HG03159 (cell line): ENCODE measurements around the gene EAPP.
"Not testable (repeated sequence)": the region's sequence is repeated elsewhere in the genome, so short reads cannot be mapped to it uniquely, and the experiment has no call there.

Source experiments
- ATAC-seq: cut with Tn5 transposase; IDR thresholded peaks from one replicate; pipeline ENCODE4 v1.9.1; 2021; ENCODE audit warnings: mild to moderate bottlenecking, moderate library complexity; ENCODE audit not compliant: unreplicated experiment

EAPP gene

GRCh38 chr14:34538871-34539406, 562 bp downstream of the EAPP start:
- peak; percentile 9 for ATAC-seq

- ATAC-seq: not testable (repeated sequence)
Observed at GRCh38 chr14:34538096-34538495, 1.4 kb downstream of the EAPP start.

GRCh38 chr14:34537677-34538009, 1.9 kb downstream of the EAPP start:
- no peak for ATAC-seq

GRCh38 chr14:34536951-34537676, 2.4 kb downstream of the EAPP start:
- no peak for ATAC-seq

- ATAC-seq: no peak
Observed at GRCh38 chr14:34527591-34527990, 11.9 kb downstream of the EAPP start.

- ATAC-seq: not testable (repeated sequence)
Observed at GRCh38 chr14:34524216-34524615, 15.3 kb downstream of the EAPP start.

GRCh38 chr14:34522496-34522895, 17.0 kb downstream of the EAPP start:
- ATAC-seq: no peak

GRCh38 chr14:34521071-34521470, 18.4 kb downstream of the EAPP start:
- ATAC-seq: not testable (repeated sequence)

- not testable (repeated sequence) for ATAC-seq
Observed at GRCh38 chr14:34520304-34520970, 19.1 kb downstream of the EAPP start.

GRCh38 chr14:34507884-34508283, 31.6 kb downstream of the EAPP start:
- ATAC-seq: no peak

- ATAC-seq: no peak
Observed at GRCh38 chr14:34507459-34507858, 32.0 kb downstream of the EAPP start.

- ATAC-seq: not testable (repeated sequence)
Observed at GRCh38 chr14:34505124-34505491, 34.4 kb downstream of the EAPP start.

- ATAC-seq: not testable (repeated sequence)
Observed at GRCh38 chr14:34504027-34504426, 35.5 kb downstream of the EAPP start.

- no peak for ATAC-seq
Observed at GRCh38 chr14:34502545-34503225, 36.8 kb downstream of the EAPP start.

- ATAC-seq: no peak
Observed at GRCh38 chr14:34502001-34502400, 37.5 kb downstream of the EAPP start.

- ATAC-seq: no peak
Observed at GRCh38 chr14:34501004-34501580, 38.4 kb downstream of the EAPP start.

GRCh38 chr14:34498684-34499412, 40.7 kb downstream of the EAPP start:
- ATAC-seq: no peak

GRCh38 chr14:34496679-34497513, 42.6 kb downstream of the EAPP start:
- ATAC-seq: no peak

GRCh38 chr14:34496007-34496678, 43.4 kb downstream of the EAPP start:
- ATAC-seq: no peak
